ENCODE results near the gene FAM110A.

DNA sequence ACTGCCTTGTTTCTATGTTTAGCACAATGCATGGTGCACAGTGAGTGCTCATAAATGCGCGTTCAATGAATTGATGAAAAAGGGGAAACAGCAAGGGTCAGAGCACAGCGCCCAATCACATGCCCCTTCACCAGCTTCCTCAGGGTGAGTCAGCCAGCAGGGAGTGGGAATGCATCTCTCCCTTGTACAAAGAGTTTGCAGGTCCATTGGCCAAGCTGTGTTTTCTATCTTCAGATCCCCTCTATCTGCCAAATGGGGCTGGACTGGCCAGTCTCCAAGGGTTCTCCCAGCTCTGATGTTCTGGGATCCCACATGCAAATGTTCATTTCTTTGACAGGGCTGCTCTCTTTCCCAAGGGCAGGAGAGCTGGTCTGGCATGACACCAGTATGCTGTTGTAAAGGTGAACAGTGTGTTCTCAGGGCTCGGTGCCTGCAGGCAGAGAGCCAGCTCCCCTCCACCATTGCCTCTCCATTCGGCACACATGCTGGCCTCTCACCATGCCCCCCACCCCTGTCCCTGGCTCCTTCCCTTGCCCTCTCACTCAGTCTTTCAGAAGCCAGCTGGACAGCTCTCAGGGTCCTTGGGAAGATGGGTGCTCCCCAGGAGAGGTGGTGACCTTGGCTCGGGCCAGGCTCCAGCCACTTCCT is 57.7 kb downstream of the FAM110A start:
- TF ChIP-seq POLR2A (IDR thresholded peaks at IDR 0.05; ENCODE audit: extremely low read depth, insufficient read length) = no peak
- TF ChIP-seq, protein P1, sequence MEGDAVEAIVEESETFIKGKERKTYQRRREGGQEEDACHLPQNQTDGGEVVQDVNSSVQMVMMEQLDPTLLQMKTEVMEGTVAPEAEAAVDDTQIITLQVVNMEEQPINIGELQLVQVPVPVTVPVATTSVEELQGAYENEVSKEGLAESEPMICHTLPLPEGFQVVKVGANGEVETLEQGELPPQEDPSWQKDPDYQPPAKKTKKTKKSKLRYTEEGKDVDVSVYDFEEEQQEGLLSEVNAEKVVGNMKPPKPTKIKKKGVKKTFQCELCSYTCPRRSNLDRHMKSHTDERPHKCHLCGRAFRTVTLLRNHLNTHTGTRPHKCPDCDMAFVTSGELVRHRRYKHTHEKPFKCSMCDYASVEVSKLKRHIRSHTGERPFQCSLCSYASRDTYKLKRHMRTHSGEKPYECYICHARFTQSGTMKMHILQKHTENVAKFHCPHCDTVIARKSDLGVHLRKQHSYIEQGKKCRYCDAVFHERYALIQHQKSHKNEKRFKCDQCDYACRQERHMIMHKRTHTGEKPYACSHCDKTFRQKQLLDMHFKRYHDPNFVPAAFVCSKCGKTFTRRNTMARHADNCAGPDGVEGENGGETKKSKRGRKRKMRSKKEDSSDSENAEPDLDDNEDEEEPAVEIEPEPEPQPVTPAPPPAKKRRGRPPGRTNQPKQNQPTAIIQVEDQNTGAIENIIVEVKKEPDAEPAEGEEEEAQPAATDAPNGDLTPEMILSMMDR (IDR thresholded peaks at IDR 0.05; ENCODE audit: low read depth, low read length) = no peak
- TF ChIP-seq, protein P2, sequence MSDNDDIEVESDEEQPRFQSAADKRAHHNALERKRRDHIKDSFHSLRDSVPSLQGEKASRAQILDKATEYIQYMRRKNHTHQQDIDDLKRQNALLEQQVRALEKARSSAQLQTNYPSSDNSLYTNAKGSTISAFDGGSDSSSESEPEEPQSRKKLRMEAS (IDR thresholded peaks at IDR 0.05; ENCODE audit: low read depth, low read length) = no peak

Measured in NB4 (cell line).